Endodermal cell (in vitro differentiated cells): ENCODE measurements around the gene FADS2. TPM values are rescaled to one million over a fixed set of nuclear protein-coding genes. Genes with fewer than 3 reads are reported as not detected.
A peak's percentile ranks its signal among the peaks of the same experiment; 100 is the strongest.

Experiments used
- DNase-seq: peaks from one replicate; pipeline ENCODE4 v3.0.0-alpha.2; 2017
- H3K27ac ChIP-seq: 2 replicates; pipeline ENCODE4 v1.5.1; 2013; ENCODE audit warnings: mild to moderate bottlenecking, low read depth, low read length, moderate library complexity
- H3K27me3 ChIP-seq: 2 replicates; pipeline ENCODE4 v1.6.1; 2013; ENCODE audit warnings: mild to moderate bottlenecking, low read length, moderate library complexity; ENCODE audit not compliant: insufficient read depth, control insufficient read depth, poor library complexity, severe bottlenecking
- H3K36me3 ChIP-seq: 2 replicates; pipeline ENCODE4 v1.7.0; 2013; ENCODE audit warnings: mild to moderate bottlenecking, low read length, moderate library complexity; ENCODE audit not compliant: control insufficient read depth, insufficient read depth
- H3K4me1 ChIP-seq: one replicate; pipeline ENCODE4 v1.7.0; 2013; ENCODE audit warnings: low read length; ENCODE audit not compliant: control insufficient read depth, insufficient read depth
- H3K4me3 ChIP-seq: 2 replicates; pipeline ENCODE4 v1.5.1; 2013; ENCODE audit warnings: mild to moderate bottlenecking, low read length, moderate library complexity
- H3K9ac ChIP-seq: 2 replicates; pipeline ENCODE4 v1.6.1; 2013; ENCODE audit warnings: mild to moderate bottlenecking, low read length, moderate library complexity; ENCODE audit not compliant: poor library complexity, severe bottlenecking; ENCODE audit errors: extremely low read depth
- H3K9me3 ChIP-seq: 2 replicates; pipeline ENCODE4 v1.6.1; 2013; ENCODE audit warnings: mild to moderate bottlenecking, low read length, moderate library complexity; ENCODE audit not compliant: control insufficient read depth
- H3K27ac Mint-ChIP-seq: 2 replicates; pipeline ENCODE4 v1.8.0; 2020; ENCODE audit warnings: mixed read lengths
- H3K27me3 Mint-ChIP-seq: 2 replicates; pipeline ENCODE4 v1.8.0; 2021; ENCODE audit warnings: mild to moderate bottlenecking, mixed read lengths; ENCODE audit not compliant: insufficient read depth
- H3K36me3 Mint-ChIP-seq: 2 replicates; pipeline ENCODE4 v1.8.0; 2020; ENCODE audit warnings: low read depth, mixed read lengths
- H3K4me1 Mint-ChIP-seq: 2 replicates; pipeline ENCODE4 v1.8.0; 2020; ENCODE audit warnings: mixed read lengths
- H3K4me3 Mint-ChIP-seq: 2 replicates; pipeline ENCODE4 v1.8.0; 2020; ENCODE audit warnings: mild to moderate bottlenecking, moderate library complexity, mixed read lengths
- H3K9me3 Mint-ChIP-seq: 2 replicates; pipeline ENCODE4 v1.8.0; 2020; ENCODE audit warnings: mild to moderate bottlenecking, mixed read lengths
- WGBS, 2 experiments: methylation state at CpG; one replicate each; pipeline versions ENCODE4 v1.1.5 to v1.1.7; 2013; ENCODE audit warnings: missing lambda C conversion rate in 2 of 2, mixed read lengths in 1 of 2; ENCODE audit not compliant: insufficient coverage in 1 of 2, insufficient read length in 1 of 2; 5-methylcytosine and 5-hydroxymethylcytosine counted together
- total RNA-seq, 2 donors: library from RNA; stranded (reverse); fragmentation: NEBNext Ultra II Directional in 1 of 2; extraction: Animal tissue kit (Norgen Biotek cat#: 25700) in 1 of 2; gene quantifications; 2 replicates in 1 of 2; 3 replicates in 1 of 2; pipeline ENCODE4 v1.2.1, GENCODE V29; 2021
- TF ChIP-seq, protein P1 (sequence below): fragments of 200-600 bp; sonication (generic); conservative IDR thresholded peaks from 2 replicates; pipeline ENCODE4 v1.5.0; 2021; ENCODE audit warnings: antibody characterized with exemption, mild to moderate bottlenecking

FADS2 gene
- total RNA-seq, 2 donors from 2014 or later, result 344 to 381 TPM

GRCh38 chr11:61828379-61828628, 204 bp downstream of the FADS2 start:
- TF ChIP-seq, protein P1, sequence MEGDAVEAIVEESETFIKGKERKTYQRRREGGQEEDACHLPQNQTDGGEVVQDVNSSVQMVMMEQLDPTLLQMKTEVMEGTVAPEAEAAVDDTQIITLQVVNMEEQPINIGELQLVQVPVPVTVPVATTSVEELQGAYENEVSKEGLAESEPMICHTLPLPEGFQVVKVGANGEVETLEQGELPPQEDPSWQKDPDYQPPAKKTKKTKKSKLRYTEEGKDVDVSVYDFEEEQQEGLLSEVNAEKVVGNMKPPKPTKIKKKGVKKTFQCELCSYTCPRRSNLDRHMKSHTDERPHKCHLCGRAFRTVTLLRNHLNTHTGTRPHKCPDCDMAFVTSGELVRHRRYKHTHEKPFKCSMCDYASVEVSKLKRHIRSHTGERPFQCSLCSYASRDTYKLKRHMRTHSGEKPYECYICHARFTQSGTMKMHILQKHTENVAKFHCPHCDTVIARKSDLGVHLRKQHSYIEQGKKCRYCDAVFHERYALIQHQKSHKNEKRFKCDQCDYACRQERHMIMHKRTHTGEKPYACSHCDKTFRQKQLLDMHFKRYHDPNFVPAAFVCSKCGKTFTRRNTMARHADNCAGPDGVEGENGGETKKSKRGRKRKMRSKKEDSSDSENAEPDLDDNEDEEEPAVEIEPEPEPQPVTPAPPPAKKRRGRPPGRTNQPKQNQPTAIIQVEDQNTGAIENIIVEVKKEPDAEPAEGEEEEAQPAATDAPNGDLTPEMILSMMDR, result no peak
- no peaks in the 10 kb centered on the region for H3K9me3 ChIP-seq
- no peaks in the 10 kb centered on the region for H3K27me3 ChIP-seq
- Mint-ChIP-seq H3K4me1 (peaks cover 41% of the 10 kb centered on the region), H3K4me3 (peak overlapping the region; percentile 91), H3K36me3 (peaks cover 13% of the 10 kb centered on the region), H3K27ac (peak overlapping the region; percentile 95), H3K27me3 (no peaks in the 10 kb centered on the region), H3K9me3 (no peaks in the 10 kb centered on the region)
- peak overlapping the region; percentile 94 for H3K27ac ChIP-seq
- peaks cover 19% of the 10 kb centered on the region for H3K36me3 ChIP-seq
- peak overlapping the region; percentile 98 for H3K4me3 ChIP-seq
- DNase-seq, result no peak
- peak overlapping the region; percentile 86 for H3K9ac ChIP-seq
- WGBS, 2 experiments, result 0 to 2% methylated on average over 10 to 16 of the region's 16 CpGs
- peaks cover 8% of the 10 kb centered on the region for H3K4me1 ChIP-seq

DNA sequence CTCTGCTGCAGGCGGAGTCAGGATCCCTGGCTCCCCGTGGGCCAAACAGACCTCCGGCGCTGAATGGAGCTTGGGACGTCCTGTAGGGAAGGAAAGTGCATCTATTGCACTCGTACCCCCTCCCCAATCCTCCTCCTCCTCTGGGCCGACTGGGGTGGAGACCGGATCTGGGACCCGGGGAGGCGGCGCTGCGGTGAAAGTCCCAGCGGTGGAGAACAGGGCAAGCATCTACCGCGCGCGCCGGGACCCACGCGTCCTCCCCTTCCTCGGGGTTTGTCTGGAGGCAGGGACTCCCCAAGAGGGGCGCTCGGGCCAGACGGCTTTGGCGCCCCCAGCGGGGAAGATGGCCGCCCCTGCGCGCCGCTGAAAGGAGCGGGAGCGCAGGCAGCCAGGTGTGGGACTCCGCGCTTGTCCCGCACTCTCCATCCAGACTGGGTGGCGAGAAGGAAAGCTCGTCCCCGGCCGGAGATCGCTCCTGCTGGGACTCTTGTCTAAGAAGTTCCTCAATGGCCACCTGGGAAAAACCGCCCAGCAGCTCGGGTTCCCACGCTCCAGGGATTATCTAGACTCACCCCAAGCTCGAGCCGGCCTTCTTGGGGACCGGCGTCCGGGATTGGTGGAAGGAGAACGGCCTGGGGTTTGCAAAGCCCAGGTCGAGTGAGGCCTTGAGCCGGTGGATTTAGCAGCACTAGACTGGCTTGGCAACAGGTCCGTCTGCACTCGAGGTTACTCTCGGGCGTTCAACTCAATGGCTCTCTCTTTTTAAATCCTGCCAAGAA, 718 bp downstream of the FADS2 start:
- no peaks in the 10 kb centered on the region for H3K27me3 ChIP-seq
- peaks cover 16% of the 10 kb centered on the region for H3K36me3 ChIP-seq
- H3K27ac Mint-ChIP-seq, result peak overlapping the region; percentile 95
- H3K4me3 ChIP-seq, result peak overlapping the region; percentile 98
- H3K9me3 ChIP-seq, result no peaks in the 10 kb centered on the region
- WGBS, 2 experiments, result 1% methylated on average over 22 to 55 of the region's 55 CpGs
- H3K9me3 Mint-ChIP-seq, result no peaks in the 10 kb centered on the region
- peaks cover 8% of the 10 kb centered on the region for H3K4me1 ChIP-seq
- H3K27ac ChIP-seq, result peak overlapping the region; percentile 94
- peak overlapping the region; percentile 91 for H3K4me3 Mint-ChIP-seq
- peak; percentile 82 for DNase-seq
- TF ChIP-seq, protein P1, result peak; percentile 73
- H3K36me3 Mint-ChIP-seq, result peaks cover 17% of the 10 kb centered on the region
- peaks cover 46% of the 10 kb centered on the region for H3K4me1 Mint-ChIP-seq
- no peaks in the 10 kb centered on the region for H3K27me3 Mint-ChIP-seq
- peak overlapping the region; percentile 86 for H3K9ac ChIP-seq

- H3K27me3 ChIP-seq, result no peaks in the 10 kb centered on the region
- Mint-ChIP-seq H3K27me3 (no peaks in the 10 kb centered on the region), H3K4me3 (peak overlapping the region; percentile 91), H3K9me3 (no peaks in the 10 kb centered on the region), H3K36me3 (peaks cover 20% of the 10 kb centered on the region), H3K4me1 (peaks cover 53% of the 10 kb centered on the region), H3K27ac (no peak overlapping the region)
- 64 to 72% methylated on average over 3 to 4 of the region's 4 CpGs for WGBS, 2 experiments
- H3K9me3 ChIP-seq, result no peaks in the 10 kb centered on the region
- H3K4me1 ChIP-seq, result peaks cover 8% of the 10 kb centered on the region
- no peak overlapping the region for H3K27ac ChIP-seq
- no peak for DNase-seq
- TF ChIP-seq, protein P1, result no peak
- peak overlapping the region; percentile 98 for H3K4me3 ChIP-seq
- peaks cover 20% of the 10 kb centered on the region for H3K36me3 ChIP-seq
- peak overlapping the region; percentile 86 for H3K9ac ChIP-seq
Observed at GRCh38 chr11:61829806-61830205, 1.7 kb downstream of the FADS2 start.
